ENCODE measurements around the gene PARD3.

DNA sequence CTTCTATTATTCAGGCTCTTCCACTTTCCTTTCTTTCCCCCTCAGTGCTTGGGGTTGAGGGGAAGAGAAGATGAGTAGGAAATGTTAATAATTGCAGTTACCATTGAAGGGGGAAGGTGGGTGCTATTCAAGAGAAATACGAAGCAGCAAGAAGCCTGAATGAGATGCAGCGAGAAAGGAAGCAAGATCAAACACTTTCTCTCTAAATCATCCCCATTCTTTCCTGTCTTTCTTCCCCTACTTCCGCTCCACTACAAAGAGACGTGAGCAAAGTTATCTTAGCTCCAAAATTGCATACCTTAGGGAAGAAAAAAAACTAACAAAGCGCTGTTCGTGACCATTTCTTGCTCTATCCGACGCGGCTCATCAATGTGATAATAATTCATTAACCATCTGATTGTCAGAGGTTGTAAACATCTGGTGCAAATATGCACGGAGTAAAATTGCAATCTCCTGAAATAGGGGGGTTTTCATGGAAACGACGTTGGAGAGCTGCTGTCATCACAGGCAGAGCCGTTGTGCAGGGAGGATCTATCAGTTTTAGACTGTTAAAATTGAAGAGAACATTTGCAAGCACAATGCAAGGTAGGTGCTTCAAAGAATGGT is 15.2 kb upstream of the PARD3 start:
- TF ChIP-seq, protein P1, sequence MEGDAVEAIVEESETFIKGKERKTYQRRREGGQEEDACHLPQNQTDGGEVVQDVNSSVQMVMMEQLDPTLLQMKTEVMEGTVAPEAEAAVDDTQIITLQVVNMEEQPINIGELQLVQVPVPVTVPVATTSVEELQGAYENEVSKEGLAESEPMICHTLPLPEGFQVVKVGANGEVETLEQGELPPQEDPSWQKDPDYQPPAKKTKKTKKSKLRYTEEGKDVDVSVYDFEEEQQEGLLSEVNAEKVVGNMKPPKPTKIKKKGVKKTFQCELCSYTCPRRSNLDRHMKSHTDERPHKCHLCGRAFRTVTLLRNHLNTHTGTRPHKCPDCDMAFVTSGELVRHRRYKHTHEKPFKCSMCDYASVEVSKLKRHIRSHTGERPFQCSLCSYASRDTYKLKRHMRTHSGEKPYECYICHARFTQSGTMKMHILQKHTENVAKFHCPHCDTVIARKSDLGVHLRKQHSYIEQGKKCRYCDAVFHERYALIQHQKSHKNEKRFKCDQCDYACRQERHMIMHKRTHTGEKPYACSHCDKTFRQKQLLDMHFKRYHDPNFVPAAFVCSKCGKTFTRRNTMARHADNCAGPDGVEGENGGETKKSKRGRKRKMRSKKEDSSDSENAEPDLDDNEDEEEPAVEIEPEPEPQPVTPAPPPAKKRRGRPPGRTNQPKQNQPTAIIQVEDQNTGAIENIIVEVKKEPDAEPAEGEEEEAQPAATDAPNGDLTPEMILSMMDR (IDR thresholded peaks at IDR 0.05) = no peak
- TF ChIP-seq EZH2 (IDR thresholded peaks at IDR 0.05) = no peak

All from neural progenitor cell (in vitro differentiated cells).